ENCODE measurements around the gene ATP1B1.
A peak's percentile ranks its signal among the peaks of the same experiment; 100 is the strongest.

The ATP1B1 gene

GRCh38 chr1:169106095-169106920, at the start of gene ATP1B1:
ATP1B1 (plus strand) TSS chr1:169106690; CDS start chr1:169106830, 140 bp downstream.
- H3K27me3 ChIP-seq: peaks cover 98% of the 10 kb centered on the region
- peak within 1 kb of the TSS; percentile 40 to 70 for H3K4me3 ChIP-seq (ENCODE audit: low read depth in 1 of 2, low read length in 1 of 2)
- TF ChIP-seq, protein P1, sequence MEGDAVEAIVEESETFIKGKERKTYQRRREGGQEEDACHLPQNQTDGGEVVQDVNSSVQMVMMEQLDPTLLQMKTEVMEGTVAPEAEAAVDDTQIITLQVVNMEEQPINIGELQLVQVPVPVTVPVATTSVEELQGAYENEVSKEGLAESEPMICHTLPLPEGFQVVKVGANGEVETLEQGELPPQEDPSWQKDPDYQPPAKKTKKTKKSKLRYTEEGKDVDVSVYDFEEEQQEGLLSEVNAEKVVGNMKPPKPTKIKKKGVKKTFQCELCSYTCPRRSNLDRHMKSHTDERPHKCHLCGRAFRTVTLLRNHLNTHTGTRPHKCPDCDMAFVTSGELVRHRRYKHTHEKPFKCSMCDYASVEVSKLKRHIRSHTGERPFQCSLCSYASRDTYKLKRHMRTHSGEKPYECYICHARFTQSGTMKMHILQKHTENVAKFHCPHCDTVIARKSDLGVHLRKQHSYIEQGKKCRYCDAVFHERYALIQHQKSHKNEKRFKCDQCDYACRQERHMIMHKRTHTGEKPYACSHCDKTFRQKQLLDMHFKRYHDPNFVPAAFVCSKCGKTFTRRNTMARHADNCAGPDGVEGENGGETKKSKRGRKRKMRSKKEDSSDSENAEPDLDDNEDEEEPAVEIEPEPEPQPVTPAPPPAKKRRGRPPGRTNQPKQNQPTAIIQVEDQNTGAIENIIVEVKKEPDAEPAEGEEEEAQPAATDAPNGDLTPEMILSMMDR (IDR thresholded peaks at IDR 0.05): no peak
- no peaks in the 10 kb centered on the region for H3K9me3 ChIP-seq
- H3K27ac ChIP-seq: no peak within 1 kb of the TSS
- no peaks in the 10 kb centered on the region for H3K36me3 ChIP-seq
- H3K4me1 ChIP-seq (ENCODE audit: control insufficient read depth in 1 of 2, insufficient read depth in 1 of 2, low read depth in 1 of 2, low read length in 1 of 2): peaks cover 16 to 20% of the 10 kb centered on the region in 2 experiments

DNA sequence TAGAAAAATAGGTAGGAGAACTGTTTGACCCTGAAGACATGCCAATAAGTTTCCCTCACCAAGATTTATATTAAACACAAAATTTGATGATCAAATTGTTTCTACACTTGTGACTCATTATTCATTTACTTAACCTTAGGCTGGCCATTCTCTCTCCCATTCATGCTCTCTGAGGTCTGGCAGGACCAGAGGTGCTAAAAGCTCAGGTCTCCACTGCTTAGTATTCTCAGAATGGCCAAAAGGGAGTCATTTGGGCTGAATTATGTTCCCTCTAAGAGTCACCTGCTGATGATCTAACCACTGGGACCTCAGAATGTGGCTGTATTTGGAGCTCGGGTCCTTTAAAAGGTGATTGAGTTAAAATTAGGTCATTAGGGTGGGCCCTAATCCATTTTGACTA, 47.1 kb upstream of the ATP1B1 start:
- Histone ChIP-seq H3K4me1 (ENCODE audit: control insufficient read depth in 1 of 2, insufficient read depth in 1 of 2, low read depth in 1 of 2, low read length in 1 of 2) (no peaks in the 10 kb centered on the region), H3K27ac (no peak overlapping the region), H3K27me3 (no peaks in the 10 kb centered on the region), H3K4me3 (ENCODE audit: low read depth in 1 of 2, low read length in 1 of 2) (no peak overlapping the region), H3K36me3 (no peaks in the 10 kb centered on the region), H3K9me3 (no peaks in the 10 kb centered on the region)
- TF ChIP-seq, protein P1 (IDR thresholded peaks at IDR 0.05): no peak

DNA sequence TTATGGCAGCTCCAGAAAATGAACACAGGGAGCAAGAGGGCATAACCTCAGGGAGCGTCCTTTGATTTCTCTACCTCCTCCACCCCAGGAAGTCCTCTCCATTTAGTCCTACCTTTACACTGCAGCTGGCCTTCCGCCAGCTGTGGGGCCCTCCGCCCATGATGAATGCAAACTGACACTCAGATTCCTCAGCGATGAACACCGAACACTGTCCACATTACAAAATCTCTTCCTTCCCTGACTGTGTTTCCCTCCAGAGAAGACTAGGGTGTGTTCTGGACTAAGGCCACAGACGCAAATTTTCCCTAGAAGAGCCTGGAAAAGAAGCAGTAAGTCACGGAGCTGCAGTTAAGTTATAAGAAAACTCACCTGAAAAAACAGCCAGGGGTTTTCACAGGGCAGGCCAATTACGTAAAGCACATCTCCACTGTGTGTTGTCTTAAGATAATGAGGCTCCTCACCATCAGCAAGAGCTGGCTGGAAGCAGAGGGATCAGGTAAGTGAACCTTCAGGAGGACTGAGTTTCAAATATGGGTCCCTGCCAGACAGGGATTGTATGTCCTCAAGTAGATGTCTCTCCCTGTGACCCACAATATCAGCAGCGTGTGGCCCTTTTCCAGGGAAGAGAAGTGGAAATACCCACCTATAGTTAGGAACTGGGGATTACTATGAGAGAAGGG, 46.3 kb upstream of the ATP1B1 start:
- H3K27ac ChIP-seq: no peak overlapping the region
- H3K4me3 ChIP-seq (ENCODE audit: low read depth in 1 of 2, low read length in 1 of 2): no peak overlapping the region
- TF ChIP-seq, protein P1 (IDR thresholded peaks at IDR 0.05): no peak
- H3K9me3 ChIP-seq: no peaks in the 10 kb centered on the region
- H3K36me3 ChIP-seq: no peaks in the 10 kb centered on the region
- no peaks in the 10 kb centered on the region for H3K4me1 ChIP-seq (ENCODE audit: control insufficient read depth in 1 of 2, insufficient read depth in 1 of 2, low read depth in 1 of 2, low read length in 1 of 2)
- no peaks in the 10 kb centered on the region for H3K27me3 ChIP-seq

DNA sequence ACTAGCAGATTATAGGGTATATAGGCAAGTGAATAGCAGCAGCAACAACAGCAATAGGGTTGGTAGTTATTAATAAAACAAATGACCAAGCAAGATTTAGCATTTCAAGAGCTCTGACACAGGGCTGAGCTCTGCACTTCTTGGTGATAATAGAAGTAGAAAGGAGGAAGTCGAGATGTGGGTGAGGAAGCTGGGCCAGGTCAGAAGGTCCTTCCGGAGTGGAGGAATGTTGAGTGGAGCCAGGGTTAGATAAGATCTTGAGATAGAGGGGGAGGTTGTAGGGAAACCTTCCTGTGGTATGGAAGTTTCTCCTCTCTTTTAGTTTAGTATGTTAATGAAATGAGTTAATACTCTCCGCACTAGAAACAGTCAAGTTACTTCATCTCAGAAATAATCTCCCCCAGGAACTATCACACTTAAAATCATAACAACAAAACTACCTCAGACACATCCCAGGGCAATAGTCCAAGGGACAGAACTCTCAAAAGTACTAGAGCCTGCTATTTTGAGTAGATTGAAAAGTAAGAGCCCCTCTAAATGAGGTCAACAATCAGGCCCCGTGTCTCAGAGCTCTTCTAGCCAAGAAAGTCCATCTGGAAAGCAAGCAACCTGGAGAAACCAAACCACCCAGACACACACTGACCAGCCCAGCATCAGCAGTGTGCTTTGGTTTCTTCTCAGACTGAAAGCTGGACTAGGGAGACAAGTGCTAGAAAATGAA, 45.4 kb upstream of the ATP1B1 start:
- Histone ChIP-seq H3K4me1 (ENCODE audit: control insufficient read depth in 1 of 2, insufficient read depth in 1 of 2, low read depth in 1 of 2, low read length in 1 of 2) (no peaks in the 10 kb centered on the region), H3K9me3 (no peaks in the 10 kb centered on the region), H3K4me3 (ENCODE audit: low read depth in 1 of 2, low read length in 1 of 2) (no peak overlapping the region), H3K36me3 (no peaks in the 10 kb centered on the region), H3K27ac (no peak overlapping the region), H3K27me3 (no peaks in the 10 kb centered on the region)
- TF ChIP-seq, protein P1 (IDR thresholded peaks at IDR 0.05): no peak

DNA sequence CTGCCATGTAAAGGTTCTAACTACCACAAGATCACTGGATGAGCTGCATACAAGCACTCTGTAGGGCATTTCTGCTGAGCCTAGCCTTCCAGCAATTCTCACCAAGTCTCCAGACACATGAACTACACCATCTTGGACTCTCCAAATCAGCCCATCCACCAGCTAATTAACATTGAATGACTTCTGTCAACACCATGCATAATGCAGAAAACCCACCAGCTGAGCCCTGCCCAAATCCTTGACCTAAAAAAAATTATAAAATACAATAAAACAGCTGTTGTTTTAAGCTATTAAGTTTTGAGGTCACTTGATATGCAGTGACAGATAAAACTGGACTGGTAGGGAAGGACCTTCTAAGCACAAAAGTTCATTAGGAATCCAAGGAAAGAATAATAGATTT, 44.3 kb upstream of the ATP1B1 start:
- no peaks in the 10 kb centered on the region for H3K27me3 ChIP-seq
- no peaks in the 10 kb centered on the region for H3K9me3 ChIP-seq
- TF ChIP-seq, protein P1 (IDR thresholded peaks at IDR 0.05): no peak
- no peak overlapping the region for H3K27ac ChIP-seq
- no peaks in the 10 kb centered on the region for H3K4me1 ChIP-seq (ENCODE audit: control insufficient read depth in 1 of 2, insufficient read depth in 1 of 2, low read depth in 1 of 2, low read length in 1 of 2)
- H3K4me3 ChIP-seq (ENCODE audit: low read depth in 1 of 2, low read length in 1 of 2): no peak overlapping the region
- H3K36me3 ChIP-seq: no peaks in the 10 kb centered on the region
